ENCODE results near the gene COL4A3. TPM values are rescaled to one million over a fixed set of nuclear protein-coding genes. Genes with fewer than 3 reads are reported as not detected.
A peak's percentile ranks its signal among the peaks of the same experiment; 100 is the strongest.

The COL4A3 gene
- polyA plus RNA-seq, 1 donor (not counting 4 experiments of a cell fraction or from before 2014, with no cell fraction given) = not detected

DNA sequence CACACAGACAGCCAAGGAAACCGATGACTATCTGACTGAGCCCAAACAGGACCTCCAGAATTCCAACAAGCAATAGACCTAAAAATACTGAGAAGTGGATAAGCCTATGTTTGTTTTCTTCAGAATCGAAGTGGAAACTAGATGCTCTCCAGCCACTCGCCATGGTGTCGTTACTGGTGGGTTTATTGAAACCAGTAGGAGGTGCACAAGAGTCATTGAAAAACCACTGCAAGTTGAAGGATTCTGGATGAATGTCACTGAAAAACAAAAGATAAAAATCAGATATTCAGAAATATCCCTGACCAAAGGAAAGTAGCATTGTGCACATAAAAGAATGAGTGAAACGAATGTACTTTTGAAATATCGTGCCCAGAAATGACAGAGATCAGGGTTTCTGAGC is 199.3 kb downstream of the COL4A3 start:
- H3K27ac ChIP-seq (ENCODE audit: control insufficient read depth, insufficient read depth, low read length) = no peak overlapping the region
- no peaks in the 10 kb centered on the region for H4K20me1 ChIP-seq (ENCODE audit: control insufficient read depth, extremely low read depth, insufficient read depth, low read length)
- no peak overlapping the region for H3K9ac ChIP-seq (ENCODE audit: control insufficient read depth, extremely low read depth, insufficient read depth, low read length)
- DNase-seq (ENCODE audit: low read depth, low spot score) (no peak), FAIRE-seq (no peak)
- H3K4me2 ChIP-seq (ENCODE audit: control insufficient read depth, extremely low read depth, insufficient read depth, low read depth, low read length) = no peak overlapping the region
- no peaks in the 10 kb centered on the region for H3K27me3 ChIP-seq (ENCODE audit: control insufficient read depth, extremely low read depth, insufficient read depth, low read length)
- dilution Hi-C loops (cut with MboI; ENCODE audit: extremely low pct_ligation_motif_present, low sequenced_read_pairs) = no loop called here
- no peak for TF ChIP-seq EZH2 (IDR thresholded peaks at IDR 0.05; ENCODE audit: low read length)
- TF ChIP-seq, protein P1, sequence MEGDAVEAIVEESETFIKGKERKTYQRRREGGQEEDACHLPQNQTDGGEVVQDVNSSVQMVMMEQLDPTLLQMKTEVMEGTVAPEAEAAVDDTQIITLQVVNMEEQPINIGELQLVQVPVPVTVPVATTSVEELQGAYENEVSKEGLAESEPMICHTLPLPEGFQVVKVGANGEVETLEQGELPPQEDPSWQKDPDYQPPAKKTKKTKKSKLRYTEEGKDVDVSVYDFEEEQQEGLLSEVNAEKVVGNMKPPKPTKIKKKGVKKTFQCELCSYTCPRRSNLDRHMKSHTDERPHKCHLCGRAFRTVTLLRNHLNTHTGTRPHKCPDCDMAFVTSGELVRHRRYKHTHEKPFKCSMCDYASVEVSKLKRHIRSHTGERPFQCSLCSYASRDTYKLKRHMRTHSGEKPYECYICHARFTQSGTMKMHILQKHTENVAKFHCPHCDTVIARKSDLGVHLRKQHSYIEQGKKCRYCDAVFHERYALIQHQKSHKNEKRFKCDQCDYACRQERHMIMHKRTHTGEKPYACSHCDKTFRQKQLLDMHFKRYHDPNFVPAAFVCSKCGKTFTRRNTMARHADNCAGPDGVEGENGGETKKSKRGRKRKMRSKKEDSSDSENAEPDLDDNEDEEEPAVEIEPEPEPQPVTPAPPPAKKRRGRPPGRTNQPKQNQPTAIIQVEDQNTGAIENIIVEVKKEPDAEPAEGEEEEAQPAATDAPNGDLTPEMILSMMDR (optimal IDR thresholded peaks at IDR 0.05 in 1 of 3, IDR thresholded peaks at IDR 0.05 in 1 of 3, conservative IDR thresholded peaks at IDR 0.05 in 1 of 3; ENCODE audit: extremely low read depth in 1 of 3, insufficient read depth in 2 of 3, low read length in 3 of 3) = peak in 2 of 3 experiments; percentile 32 to 38
- no peak overlapping the region for H2AFZ ChIP-seq (ENCODE audit: control insufficient read depth, low read length)
- H3K4me3 ChIP-seq (ENCODE audit: control insufficient read depth in 2 of 3, extremely low read depth in 1 of 3, insufficient read depth in 2 of 3, low read depth in 1 of 3, low read length in 3 of 3) = no peak overlapping the region
- no peaks in the 10 kb centered on the region for H3K9me1 ChIP-seq (ENCODE audit: control insufficient read depth, extremely low read depth, insufficient read depth, low read length)
- peaks cover 0 to 2% of the 10 kb centered on the region in 2 experiments for H3K36me3 ChIP-seq (ENCODE audit: control insufficient read depth in 2 of 2, extremely low read depth in 1 of 2, insufficient read depth in 2 of 2, low read length in 2 of 2)
- no peaks in the 10 kb centered on the region for H3K9me3 ChIP-seq (ENCODE audit: control insufficient read depth, low read depth, low read length)
- H3K4me1 ChIP-seq (ENCODE audit: control insufficient read depth, extremely low read depth, insufficient read depth, low read length) = peaks cover 7% of the 10 kb centered on the region
- H3K79me2 ChIP-seq (ENCODE audit: control insufficient read depth, insufficient read depth, low read length) = no peaks in the 10 kb centered on the region

Other genes with a start within 250 kb of the COL4A3 start
- 0.01 to 0.03 TPM in 2 of 3 replicates, not detected in the other for gene COL4A4, start 419 bp upstream of the COL4A3 start, polyA plus RNA-seq
- 38.3 to 72.5 TPM (median 62.8 TPM) in 3 replicates for gene MFF, start 160.6 kb downstream of the COL4A3 start, polyA plus RNA-seq
- gene TM4SF20, start 214.7 kb downstream of the COL4A3 start, polyA plus RNA-seq = not detected in 3 replicates
- not detected in 3 replicates for gene SCYGR1, start 223.3 kb downstream of the COL4A3 start, polyA plus RNA-seq

Measured in keratinocyte (primary cell).